Right lobe of liver (tissue), 4 donors: ENCODE measurements around the gene MYO3B.

Source experiments
- POLR2A ChIP-seq: fragments of 450-650 bp; IDR thresholded peaks from one replicate; pipeline ENCODE4 v1.6.1; 2017; ENCODE audit warnings: antibody characterized with exemption, mild to moderate bottlenecking
- TF ChIP-seq, protein P1 (sequence below), 4 donors: fragments of 200-600 bp in 3 of 4; fragments of 450-650 bp in 1 of 4; IDR thresholded peaks; one replicate each; pipeline versions ENCODE4 v1.5.1 to v1.8.0; 2016 to 2022; ENCODE audit warnings: antibody characterized with exemption in 4 of 4, mild to moderate bottlenecking in 2 of 4
- donor health status: DM: no; HTN: no; CAD: no.
- donor health status: DM: no; HTN: no; CAD: no.
- donor health status: DM: no; HTN: yes; CAD: no.

GRCh38 chr2:170531876-170532275 lies 353.9 kb downstream of the MYO3B start:
- TF ChIP-seq, protein P1, sequence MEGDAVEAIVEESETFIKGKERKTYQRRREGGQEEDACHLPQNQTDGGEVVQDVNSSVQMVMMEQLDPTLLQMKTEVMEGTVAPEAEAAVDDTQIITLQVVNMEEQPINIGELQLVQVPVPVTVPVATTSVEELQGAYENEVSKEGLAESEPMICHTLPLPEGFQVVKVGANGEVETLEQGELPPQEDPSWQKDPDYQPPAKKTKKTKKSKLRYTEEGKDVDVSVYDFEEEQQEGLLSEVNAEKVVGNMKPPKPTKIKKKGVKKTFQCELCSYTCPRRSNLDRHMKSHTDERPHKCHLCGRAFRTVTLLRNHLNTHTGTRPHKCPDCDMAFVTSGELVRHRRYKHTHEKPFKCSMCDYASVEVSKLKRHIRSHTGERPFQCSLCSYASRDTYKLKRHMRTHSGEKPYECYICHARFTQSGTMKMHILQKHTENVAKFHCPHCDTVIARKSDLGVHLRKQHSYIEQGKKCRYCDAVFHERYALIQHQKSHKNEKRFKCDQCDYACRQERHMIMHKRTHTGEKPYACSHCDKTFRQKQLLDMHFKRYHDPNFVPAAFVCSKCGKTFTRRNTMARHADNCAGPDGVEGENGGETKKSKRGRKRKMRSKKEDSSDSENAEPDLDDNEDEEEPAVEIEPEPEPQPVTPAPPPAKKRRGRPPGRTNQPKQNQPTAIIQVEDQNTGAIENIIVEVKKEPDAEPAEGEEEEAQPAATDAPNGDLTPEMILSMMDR (IDR thresholded peaks at IDR 0.05) = no peak
- TF ChIP-seq POLR2A = no peak
